GM19193 (cell line): ENCODE data around the gene MED1.
A peak's percentile ranks its signal among the peaks of the same experiment; 100 is the strongest.

Experiments used
- POLR2A ChIP-seq: IDR thresholded peaks from 4 replicates; pipeline ENCODE4 v1.6.1; 2011; ENCODE audit not compliant: insufficient read depth, insufficient read length; ENCODE audit errors: extremely low read depth

MED1 gene

DNA sequence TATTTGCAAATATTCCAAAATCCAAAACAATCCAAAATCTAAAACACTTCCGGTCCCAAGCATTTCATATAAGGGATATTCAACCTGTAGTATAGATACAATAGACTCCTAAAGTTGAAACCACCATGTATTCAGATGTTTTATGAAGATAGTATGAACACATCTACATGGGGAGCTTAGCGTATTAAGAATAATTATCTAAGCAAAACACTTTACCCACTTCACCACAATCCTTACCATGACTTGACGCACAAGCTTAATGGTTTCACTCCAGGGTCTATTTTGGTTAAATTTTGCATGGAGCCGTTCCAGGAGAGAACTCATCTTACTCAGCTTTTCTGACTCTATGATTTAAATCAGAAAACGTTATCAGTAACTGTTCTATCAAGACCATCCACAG is 3.5 kb downstream of the MED1 start:
- TF ChIP-seq POLR2A = no peak

DNA sequence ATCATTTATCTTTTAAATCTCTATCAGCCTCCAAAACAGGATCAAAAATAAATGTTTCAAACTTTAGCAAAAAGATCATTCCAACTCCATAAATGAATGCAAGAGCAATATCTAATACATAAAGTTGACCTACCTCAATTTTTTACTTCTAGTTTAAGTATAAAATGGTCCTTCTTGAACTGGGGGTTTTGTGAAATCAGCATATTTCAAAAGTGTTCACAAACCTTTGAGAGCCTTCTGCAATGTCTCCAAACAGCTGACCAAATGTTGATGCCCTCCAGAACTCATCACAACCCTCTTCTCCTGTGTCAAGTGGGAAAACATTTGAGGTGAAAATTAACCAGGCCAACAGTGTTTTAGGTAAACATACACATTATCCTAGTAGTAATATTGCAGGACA is 7.7 kb downstream of the MED1 start:
- TF ChIP-seq POLR2A = no peak

DNA sequence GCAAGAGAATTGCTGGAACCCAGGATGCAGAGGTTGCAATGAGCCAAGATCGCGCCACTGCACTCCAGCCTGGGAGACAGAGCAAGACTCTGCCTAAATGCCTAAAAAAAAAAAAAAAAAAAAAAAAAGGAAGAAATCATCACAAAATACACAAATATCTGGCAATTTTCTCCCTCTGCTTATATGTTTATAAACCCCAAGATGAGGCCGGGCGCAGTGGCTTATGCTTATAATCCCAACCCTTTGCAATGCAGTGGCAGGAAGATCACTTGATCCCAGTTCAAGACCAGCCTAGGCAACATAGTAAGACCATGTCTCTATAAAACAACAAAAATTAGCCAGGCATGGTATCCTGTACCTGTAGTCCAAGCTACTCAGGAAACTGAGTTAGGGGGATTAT is 21.5 kb downstream of the MED1 start:
- no peak for TF ChIP-seq POLR2A

GRCh38 chr17:39416141-39416540 is 34.9 kb downstream of the MED1 start:
- TF ChIP-seq POLR2A = no peak

GRCh38 chr17:39410279-39410678 is 40.8 kb downstream of the MED1 start:
- TF ChIP-seq POLR2A = no peak

GRCh38 chr17:39408360-39408759 is 42.7 kb downstream of the MED1 start:
- no peak for TF ChIP-seq POLR2A

- no peak for TF ChIP-seq POLR2A
Observed at GRCh38 chr17:39406951-39407350, 44.1 kb downstream of the MED1 start.

- TF ChIP-seq POLR2A = no peak
Observed at GRCh38 chr17:39405436-39405835, 45.6 kb downstream of the MED1 start.

DNA sequence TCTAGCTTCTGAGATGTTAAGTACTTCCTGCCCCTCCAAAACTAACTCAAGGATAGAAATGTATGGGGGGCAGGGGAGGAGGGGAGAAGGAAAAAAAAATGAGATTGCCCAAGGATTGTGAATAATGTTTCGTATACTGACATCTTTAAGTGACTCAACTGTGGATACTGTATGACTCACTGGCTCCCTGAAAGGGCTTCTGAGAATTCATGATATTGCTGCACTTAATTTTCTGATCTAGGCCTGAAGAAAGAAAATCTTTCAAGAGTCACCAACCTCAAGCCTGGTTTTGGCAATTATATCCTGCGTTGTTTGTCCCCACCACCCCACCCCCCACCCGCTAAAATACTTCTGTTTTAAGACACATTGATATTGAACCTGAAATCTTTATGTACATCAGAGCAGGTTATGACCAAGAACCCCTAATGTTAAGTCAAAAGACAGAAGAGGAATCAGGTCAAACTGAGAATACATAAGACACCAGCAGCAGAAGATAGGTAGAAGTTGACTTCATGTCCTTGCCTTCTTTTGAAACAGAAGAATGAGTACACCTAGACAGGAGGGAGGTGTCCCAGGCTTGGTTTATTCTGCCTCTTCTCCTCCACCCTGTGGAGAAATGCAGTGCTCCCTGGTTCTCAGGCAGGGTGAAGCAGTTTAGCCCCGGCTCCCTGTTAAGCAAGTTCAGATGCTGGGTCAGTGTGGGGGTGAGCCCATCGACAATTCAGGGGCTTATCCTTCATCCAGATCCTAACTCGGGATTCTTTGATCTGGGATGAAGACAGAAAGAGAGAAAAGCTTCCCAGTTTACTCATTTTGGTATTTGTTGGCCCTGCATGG is 46.3 kb downstream of the MED1 start:
- no peak for TF ChIP-seq POLR2A

DNA sequence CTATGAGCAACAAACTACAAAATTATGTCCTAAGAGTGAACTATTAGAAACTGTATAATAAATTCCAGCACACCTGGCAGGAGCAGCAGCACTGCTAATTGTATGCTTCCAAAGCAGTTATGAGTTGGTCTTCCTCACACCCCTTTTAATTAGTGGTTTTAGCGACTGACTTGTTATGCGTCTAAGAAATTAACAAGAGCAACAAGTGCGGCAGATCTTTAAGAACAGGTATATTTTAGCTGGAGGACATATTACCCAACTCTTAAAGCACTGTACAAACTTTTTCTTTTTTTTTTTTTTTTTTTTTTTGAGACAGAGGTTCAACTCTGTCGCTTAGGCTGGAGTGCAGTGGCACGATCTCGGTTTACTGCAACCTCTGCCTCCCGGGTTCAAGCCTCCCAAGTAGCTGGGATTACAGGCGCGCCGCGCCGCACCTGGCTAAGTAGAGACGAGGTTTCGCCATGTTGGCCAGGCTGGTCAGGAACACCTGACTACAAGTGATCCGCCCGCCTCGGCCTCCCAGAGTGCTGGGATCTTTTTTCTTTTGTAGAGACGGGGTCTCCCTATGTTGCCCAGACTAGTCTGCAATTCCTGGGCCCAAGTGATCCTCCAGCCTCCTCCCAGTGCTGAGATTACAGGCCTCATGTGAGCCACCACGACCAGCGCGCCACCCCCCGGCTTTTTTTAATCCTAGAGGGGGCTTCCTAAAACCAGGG is 48.0 kb downstream of the MED1 start:
- no peak for TF ChIP-seq POLR2A

DNA sequence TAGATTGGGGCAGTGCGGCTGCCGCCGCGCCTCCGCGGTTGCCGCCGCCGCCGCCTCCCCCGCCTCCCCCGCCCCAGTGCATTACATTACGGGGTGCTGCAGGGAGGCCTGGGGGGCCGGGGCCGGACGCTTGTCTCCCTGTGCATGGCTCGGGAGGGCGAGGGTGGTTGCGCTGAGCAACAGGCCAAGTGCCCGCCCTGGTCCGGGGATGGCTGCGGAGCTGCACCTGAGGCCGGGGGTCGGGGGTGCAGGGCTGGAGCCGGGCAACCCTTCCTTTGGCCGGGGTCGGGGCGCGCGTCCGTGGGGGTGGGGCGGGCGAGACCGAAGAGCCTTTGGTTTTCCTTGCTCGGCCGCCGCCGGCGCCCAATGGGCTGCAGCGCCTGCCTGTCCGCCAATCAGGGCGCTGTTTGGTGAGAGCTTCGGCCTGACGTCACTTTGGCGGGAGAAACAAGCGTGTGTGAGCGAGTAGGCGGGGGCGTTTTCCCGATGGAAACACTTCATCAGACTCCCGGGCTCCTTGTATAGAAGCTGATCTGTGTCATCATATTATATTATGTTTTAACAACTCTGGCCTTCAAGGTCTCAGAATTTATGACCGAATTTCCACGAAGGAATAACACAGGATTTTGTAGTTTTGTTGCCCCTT is 48.7 kb downstream of the MED1 start:
- no peak for TF ChIP-seq POLR2A

GRCh38 chr17:39401412-39402243 is 49.4 kb downstream of the MED1 start, which contains the start of gene FBXL20:
Gene FBXL20 (minus strand): TSS chr17:39401626. CDS start chr17:39401402, 224 bp downstream.
- peak; percentile 72 for TF ChIP-seq POLR2A

- TF ChIP-seq POLR2A = no peak
Observed at GRCh38 chr17:39400547-39401411, 50.3 kb downstream of the MED1 start.

DNA sequence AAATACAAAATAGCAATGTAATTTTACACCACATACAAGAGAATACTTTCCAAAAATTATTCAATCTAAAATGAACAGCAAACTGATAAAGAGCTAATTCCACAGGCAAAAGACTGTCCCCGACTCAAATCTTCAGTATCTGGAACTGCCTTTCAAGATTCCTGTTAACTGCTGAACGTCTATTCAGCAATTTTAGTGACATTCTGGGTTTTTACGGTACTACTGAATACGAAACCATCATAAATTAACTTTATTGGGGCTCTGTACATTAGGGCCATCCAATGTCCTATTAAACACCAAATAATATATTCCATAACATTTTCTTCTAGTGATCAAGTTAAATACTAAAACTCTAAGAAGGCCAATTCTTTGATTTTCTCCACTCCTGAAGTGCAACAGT is 51.3 kb downstream of the MED1 start:
- no peak for TF ChIP-seq POLR2A
